SK-N-SH (cell line): Measurements from ENCODE around the gene B3GALT6.

Experiments used
- EP300 ChIP-seq, 2 experiments: IDR thresholded peaks; 2 replicates each; pipeline versions ENCODE4 v1.4.0 to v1.6.1; 2012; ENCODE audit warnings: borderline replicate concordance in 1 of 2, low read depth in 1 of 2, low read length in 1 of 2
- RAD21 ChIP-seq: IDR thresholded peaks from 2 replicates; pipeline ENCODE4 v1.6.1; 2012; ENCODE audit warnings: mild to moderate bottlenecking, low read length
- YY1 ChIP-seq: IDR thresholded peaks from 2 replicates; pipeline ENCODE4 v1.4.0; 2012; ENCODE audit warnings: low read depth, mild to moderate bottlenecking
- TF ChIP-seq, protein P1 (sequence below): fragments of 200-600 bp; sonication (generic); IDR thresholded peaks from 2 replicates; pipeline ENCODE4 v1.6.1; 2017; ENCODE audit warnings: antibody characterized with exemption, mild to moderate bottlenecking, moderate library complexity

DNA sequence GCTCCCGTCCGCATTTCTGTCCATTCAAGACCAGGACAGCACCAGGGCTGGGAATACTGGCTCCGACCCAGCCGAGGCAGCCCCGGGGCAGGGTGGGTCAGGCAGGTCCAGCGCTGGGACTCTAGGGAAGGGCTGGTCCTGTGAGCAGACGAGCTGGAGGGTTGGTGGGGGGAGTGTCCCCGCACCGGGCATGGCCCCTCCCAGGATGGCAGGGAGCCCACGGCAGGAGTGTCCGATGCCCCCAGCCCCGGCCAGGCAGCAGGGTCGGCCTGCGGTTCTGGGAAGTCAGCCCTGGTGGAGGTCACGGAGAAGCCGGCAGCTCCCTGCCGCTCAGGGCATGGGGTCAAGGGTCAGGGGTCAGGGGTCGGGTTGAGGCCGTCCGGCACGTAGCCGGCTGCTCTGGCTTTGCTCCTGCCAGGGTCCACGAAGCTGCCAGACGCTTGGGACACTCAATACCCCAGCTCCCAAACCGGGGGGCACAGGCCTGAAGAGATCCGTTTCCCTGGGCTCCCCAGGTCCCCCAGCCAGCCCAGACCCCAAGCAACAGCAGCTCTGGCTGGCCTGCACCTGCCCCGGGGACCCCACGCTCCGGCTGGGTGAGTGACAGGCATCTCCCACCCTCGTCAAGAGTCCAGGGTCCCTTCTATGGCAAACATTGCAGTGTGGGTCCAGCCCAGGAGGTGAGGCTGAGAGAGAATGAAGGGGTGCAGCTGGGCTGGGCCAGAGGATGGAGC lies 7.7 kb downstream of the B3GALT6 start:
- no peak for TF ChIP-seq RAD21
- no peak for TF ChIP-seq YY1
- TF ChIP-seq, protein P1, sequence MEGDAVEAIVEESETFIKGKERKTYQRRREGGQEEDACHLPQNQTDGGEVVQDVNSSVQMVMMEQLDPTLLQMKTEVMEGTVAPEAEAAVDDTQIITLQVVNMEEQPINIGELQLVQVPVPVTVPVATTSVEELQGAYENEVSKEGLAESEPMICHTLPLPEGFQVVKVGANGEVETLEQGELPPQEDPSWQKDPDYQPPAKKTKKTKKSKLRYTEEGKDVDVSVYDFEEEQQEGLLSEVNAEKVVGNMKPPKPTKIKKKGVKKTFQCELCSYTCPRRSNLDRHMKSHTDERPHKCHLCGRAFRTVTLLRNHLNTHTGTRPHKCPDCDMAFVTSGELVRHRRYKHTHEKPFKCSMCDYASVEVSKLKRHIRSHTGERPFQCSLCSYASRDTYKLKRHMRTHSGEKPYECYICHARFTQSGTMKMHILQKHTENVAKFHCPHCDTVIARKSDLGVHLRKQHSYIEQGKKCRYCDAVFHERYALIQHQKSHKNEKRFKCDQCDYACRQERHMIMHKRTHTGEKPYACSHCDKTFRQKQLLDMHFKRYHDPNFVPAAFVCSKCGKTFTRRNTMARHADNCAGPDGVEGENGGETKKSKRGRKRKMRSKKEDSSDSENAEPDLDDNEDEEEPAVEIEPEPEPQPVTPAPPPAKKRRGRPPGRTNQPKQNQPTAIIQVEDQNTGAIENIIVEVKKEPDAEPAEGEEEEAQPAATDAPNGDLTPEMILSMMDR = no peak
- TF ChIP-seq EP300 (IDR thresholded peaks at IDR 0.05; ENCODE audit: borderline replicate concordance in 1 of 2, low read depth in 1 of 2, low read length in 1 of 2) = no peak
